ENCODE data around the gene ZNHIT3. TPM values are rescaled to one million over a fixed set of nuclear protein-coding genes. Genes with fewer than 3 reads are reported as not detected.

Gene ZNHIT3
- polyA plus RNA-seq, 10 donors = 48.3 to 63.5 (median 54.7) TPM

- DNase-seq = no peak
These were observed 22.9 kb downstream of the ZNHIT3 start for GRCh38 chr17:36509272-36509985.

GRCh38 chr17:36510636-36511035 is 24.2 kb downstream of the ZNHIT3 start:
- no peak for DNase-seq

GRCh38 chr17:36511216-36511615 is 24.7 kb downstream of the ZNHIT3 start:
- no peak for DNase-seq

- DNase-seq = no peak
These were observed 26.2 kb downstream of the ZNHIT3 start for GRCh38 chr17:36512641-36513040.

GRCh38 chr17:36514856-36515255 is 28.4 kb downstream of the ZNHIT3 start:
- no peak for DNase-seq

GRCh38 chr17:36515837-36516236 is 29.4 kb downstream of the ZNHIT3 start:
- no peak for DNase-seq

- DNase-seq = peak in 1 of 3 donors; percentile 39
These were observed 36.6 kb downstream of the ZNHIT3 start for GRCh38 chr17:36523113-36523512.

- no peak for DNase-seq
These were observed 38.0 kb downstream of the ZNHIT3 start for GRCh38 chr17:36524428-36524876.

- no peak for DNase-seq
These were observed 38.6 kb downstream of the ZNHIT3 start for GRCh38 chr17:36525113-36525512.

GRCh38 chr17:36525888-36526287 is 39.4 kb downstream of the ZNHIT3 start:
- DNase-seq = no peak

GRCh38 chr17:36527621-36528250 is 41.3 kb downstream of the ZNHIT3 start:
- DNase-seq = no peak

GRCh38 chr17:36529121-36529520 is 42.6 kb downstream of the ZNHIT3 start:
- DNase-seq = peak in 1 of 3 donors; percentile 19

- DNase-seq = no peak
These were observed 46.0 kb downstream of the ZNHIT3 start for GRCh38 chr17:36532435-36532975.

GRCh38 chr17:36533935-36534839 is 47.7 kb downstream of the ZNHIT3 start:
- peak; percentile 36 to 76 (median 63) for DNase-seq

- peak; percentile 85 to 97 (median 92) for DNase-seq
These were observed 48.6 kb downstream of the ZNHIT3 start, which contains the start of the genes MYO19 and PIGW for GRCh38 chr17:36534840-36535668. Gene MYO19, minus strand, starts transcription at chr17:36534868. Its CDS starts 2,330 bp downstream, at chr17:36532538. Gene PIGW, plus strand, starts transcription at chr17:36534987. Its CDS starts 2,115 bp downstream, at chr17:36537102.

GRCh38 chr17:36535669-36536081 is 49.2 kb downstream of the ZNHIT3 start:
- no peak for DNase-seq

- no peak for DNase-seq
These were observed 54.2 kb downstream of the ZNHIT3 start for GRCh38 chr17:36540696-36541095.

GRCh38 chr17:36542755-36543154 is 56.3 kb downstream of the ZNHIT3 start:
- DNase-seq = no peak

- DNase-seq = peak; percentile 34 to 79 (median 51)
These were observed 57.5 kb downstream of the ZNHIT3 start for GRCh38 chr17:36544044-36544306.

- peak; percentile 94 to 97 (median 94) for DNase-seq
These were observed 58.0 kb downstream of the ZNHIT3 start, which contains the start of gene GGNBP2 for GRCh38 chr17:36544307-36545076. Gene GGNBP2, plus strand, starts transcription at chr17:36544919. Its CDS starts 806 bp downstream, at chr17:36545725.
